NCI-H69 (cell line): Measurements from ENCODE around the gene KXD1.
A peak's percentile ranks its signal among the peaks of the same experiment; 100 is the strongest.
"Not testable (repeated sequence)": the region's sequence is repeated elsewhere in the genome, so short reads cannot be mapped to it uniquely, and the experiment has no call there.

ENCODE experiments used
- DNase-seq: peaks from one replicate; lab custom pipeline; 2025; lab: John Stamatoyannopoulos, UW

KXD1 gene

GRCh38 chr19:18557411-18558201, at the start of gene KXD1:
Gene KXD1, plus strand, starts transcription at chr19:18557870. Its CDS starts 4,187 bp downstream, at chr19:18562057.
- peak; percentile 99 for DNase-seq

- no peak for DNase-seq
Measured at GRCh38 chr19:18508585-18508984, 49.1 kb upstream of the KXD1 start.

GRCh38 chr19:18510216-18510615, 47.5 kb upstream of the KXD1 start:
- DNase-seq = no peak

GRCh38 chr19:18513868-18514267, 43.8 kb upstream of the KXD1 start:
- DNase-seq = no peak

GRCh38 chr19:18514800-18515682, 42.6 kb upstream of the KXD1 start:
- peak; percentile 77 for DNase-seq

GRCh38 chr19:18515959-18516358, 41.7 kb upstream of the KXD1 start:
- no peak for DNase-seq

GRCh38 chr19:18517606-18518005, 40.1 kb upstream of the KXD1 start:
- DNase-seq = no peak

- DNase-seq = no peak
Measured at GRCh38 chr19:18518639-18519038, 39.0 kb upstream of the KXD1 start.

GRCh38 chr19:18519962-18520847, 37.5 kb upstream of the KXD1 start:
- peak; percentile 79 for DNase-seq

GRCh38 chr19:18520848-18521691, 36.6 kb upstream of the KXD1 start:
- DNase-seq = peak; percentile 40

GRCh38 chr19:18521692-18522123, 36.0 kb upstream of the KXD1 start, which contains the start of gene ELL:
Gene ELL, minus strand, starts transcription at chr19:18522070. Its CDS starts 15 bp downstream, at chr19:18522055.
- no peak for DNase-seq

- DNase-seq = peak; percentile 100
Measured at GRCh38 chr19:18522124-18522861, 35.4 kb upstream of the KXD1 start.

- not testable (repeated sequence) for DNase-seq
Measured at GRCh38 chr19:18522862-18523440, 34.7 kb upstream of the KXD1 start.

GRCh38 chr19:18523841-18524240, 33.8 kb upstream of the KXD1 start:
- DNase-seq = no peak

- no peak for DNase-seq
Measured at GRCh38 chr19:18526316-18526715, 31.4 kb upstream of the KXD1 start.

GRCh38 chr19:18529782-18530181, 27.9 kb upstream of the KXD1 start:
- DNase-seq = peak; percentile 36

GRCh38 chr19:18531485-18531884, 26.2 kb upstream of the KXD1 start:
- DNase-seq = no peak

GRCh38 chr19:18532168-18532890, 25.3 kb upstream of the KXD1 start:
- DNase-seq = no peak

- no peak for DNase-seq
Measured at GRCh38 chr19:18533058-18533457, 24.6 kb upstream of the KXD1 start.
